NCI-H524 treated with DMSO at 0.1 percent for 48 hours (cell line): ENCODE data around the gene CHST3.

Source experiments
- DNase-seq: peaks from one replicate; lab custom pipeline; 2025; lab: John Stamatoyannopoulos, UW

Gene CHST3

DNA sequence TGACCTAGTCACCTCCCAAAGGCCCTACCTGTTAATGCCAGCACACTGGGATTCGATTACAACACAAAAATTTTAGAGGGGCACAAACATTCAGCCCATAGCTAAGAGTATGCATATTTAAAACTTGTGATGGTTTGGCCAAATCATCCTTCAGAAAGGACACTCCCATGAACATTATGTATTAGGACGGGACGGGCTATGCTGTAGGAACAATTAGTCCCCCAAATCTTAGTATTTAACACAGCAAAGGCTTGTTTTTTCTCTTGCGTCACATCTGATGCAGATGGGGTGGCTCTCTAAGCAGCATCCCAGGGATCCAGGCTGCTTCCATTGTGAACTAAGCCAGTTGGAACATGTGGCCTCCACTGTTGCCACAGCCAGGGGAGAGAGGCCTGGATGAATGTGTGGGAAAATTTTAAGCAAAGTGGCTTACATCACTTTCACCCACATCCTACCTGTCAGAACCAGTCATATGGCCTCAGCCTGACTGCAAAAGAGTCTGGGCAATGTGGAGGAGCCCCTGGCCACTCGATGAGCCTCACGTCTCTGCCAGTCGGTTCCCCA lies 26.6 kb downstream of the CHST3 start:
- DNase-seq: no peak

DNA sequence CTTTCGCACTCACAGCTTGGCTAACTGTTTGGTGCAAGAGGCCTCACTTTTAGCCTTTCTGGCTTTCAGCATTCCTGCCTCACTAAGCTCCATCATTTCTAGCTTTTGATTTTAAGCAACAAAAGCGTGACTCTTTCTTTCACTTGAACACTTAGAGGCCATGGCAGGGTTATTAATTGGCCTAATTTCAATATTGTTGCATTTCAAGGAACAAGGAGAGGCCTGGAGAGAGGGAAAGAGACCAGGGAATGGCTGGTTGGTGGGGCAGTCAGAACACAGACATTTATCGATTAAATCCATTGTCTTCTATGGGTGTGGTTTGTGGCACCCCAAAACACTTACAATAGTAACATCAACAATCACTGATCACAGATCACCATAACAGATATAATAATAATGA lies 31.3 kb downstream of the CHST3 start:
- no peak for DNase-seq

DNA sequence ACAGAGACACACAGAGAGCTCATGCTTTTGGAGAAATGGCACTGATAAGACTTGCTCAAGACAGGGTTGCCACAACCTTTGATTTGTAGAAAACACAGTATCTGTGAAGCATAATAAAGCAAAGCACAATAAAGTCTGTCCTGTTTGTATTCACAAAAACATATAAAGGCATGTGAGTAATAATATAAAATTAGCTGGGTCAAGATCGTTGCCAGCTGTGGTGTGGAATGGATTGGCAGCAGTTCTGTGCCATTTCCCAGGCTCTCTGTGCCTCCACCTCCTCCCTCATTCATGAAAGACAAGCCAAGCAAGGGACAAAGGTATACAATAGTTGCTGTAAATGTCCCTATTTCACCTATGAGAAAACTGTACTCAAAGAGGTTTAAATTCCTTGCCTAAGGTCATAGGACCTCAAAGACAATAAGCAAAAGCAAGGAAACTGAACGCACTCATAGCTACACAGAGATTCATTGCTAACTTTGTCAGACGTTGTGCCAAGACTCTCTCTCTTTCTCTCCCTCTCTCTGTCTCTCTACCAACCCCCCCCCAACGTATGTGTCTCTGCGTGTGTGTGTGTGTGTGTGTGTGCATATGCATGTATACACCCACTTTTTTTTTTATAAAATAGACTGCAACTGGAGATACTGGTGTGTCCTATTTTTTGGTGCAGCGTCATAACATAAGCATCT lies 31.8 kb downstream of the CHST3 start:
- DNase-seq: no peak

GRCh38 chr10:71996592-71997371 lies 32.6 kb downstream of the CHST3 start:
- DNase-seq: no peak

GRCh38 chr10:71998119-71998839 lies 34.1 kb downstream of the CHST3 start:
- no peak for DNase-seq

DNA sequence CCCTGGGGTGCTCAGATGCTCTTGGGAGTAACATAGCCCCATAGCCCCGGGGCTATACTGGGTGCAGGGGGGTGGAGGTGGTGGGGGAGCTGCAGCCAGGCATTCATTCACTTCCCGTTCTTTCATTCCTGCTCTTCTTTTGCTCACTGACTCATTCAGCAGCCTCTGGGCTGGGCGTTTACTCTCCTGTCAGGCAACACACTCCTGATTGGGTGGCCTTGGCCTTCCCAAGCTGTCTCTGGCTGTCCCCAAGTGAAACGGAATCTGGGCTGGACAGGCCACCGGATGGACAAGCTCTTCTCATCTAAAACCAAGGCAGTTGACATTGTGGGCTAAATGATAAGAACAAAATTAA lies 34.6 kb downstream of the CHST3 start:
- DNase-seq: no peak

- DNase-seq: no peak
These were observed 35.3 kb downstream of the CHST3 start for GRCh38 chr10:71999360-72000072.

GRCh38 chr10:72000073-72001032 lies 36.2 kb downstream of the CHST3 start:
- DNase-seq: no peak

DNA sequence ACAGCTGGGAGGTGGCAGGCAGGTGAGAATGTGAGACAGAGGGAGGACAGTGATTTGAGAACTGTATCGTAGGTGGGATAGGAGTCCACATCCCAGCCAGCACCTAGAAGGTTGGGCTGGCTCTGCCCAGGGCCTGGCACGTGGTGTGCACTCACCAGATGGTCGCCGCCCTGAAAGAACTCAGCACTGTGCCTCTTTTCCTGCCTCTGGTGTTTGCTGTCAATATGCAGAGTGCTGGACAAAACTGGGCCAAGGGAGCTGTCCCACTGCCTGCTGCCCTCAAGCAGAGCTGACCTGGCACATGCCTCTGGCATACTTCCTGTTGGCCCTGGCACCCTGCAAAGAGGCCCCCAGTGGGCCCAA lies 36.8 kb downstream of the CHST3 start:
- no peak for DNase-seq

- DNase-seq: no peak
These were observed 38.4 kb downstream of the CHST3 start for GRCh38 chr10:72002354-72003295.

DNA sequence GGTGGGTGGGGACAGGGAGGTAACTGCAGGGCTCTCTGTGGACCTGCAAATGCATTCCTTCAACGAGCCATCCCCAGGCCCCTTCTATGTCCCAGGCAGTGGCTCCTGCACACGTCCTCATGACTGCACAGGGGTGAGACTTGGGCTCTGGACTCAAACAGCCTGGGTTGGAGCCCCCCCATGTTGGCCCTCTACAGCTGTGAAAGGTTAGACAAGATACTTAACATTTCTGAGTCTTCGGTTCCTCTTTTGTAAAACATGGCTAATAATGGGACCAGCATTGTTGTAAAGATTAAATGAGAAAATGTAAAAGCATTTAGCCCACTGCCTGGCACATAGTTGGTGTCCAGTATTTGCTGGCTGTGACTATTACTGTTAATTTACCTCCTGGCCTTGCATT lies 41.8 kb downstream of the CHST3 start:
- DNase-seq: no peak

- no peak for DNase-seq
These were observed 43.2 kb downstream of the CHST3 start for GRCh38 chr10:72007246-72007892.

- no peak for DNase-seq
These were observed 44.1 kb downstream of the CHST3 start for GRCh38 chr10:72008096-72008981.

DNA sequence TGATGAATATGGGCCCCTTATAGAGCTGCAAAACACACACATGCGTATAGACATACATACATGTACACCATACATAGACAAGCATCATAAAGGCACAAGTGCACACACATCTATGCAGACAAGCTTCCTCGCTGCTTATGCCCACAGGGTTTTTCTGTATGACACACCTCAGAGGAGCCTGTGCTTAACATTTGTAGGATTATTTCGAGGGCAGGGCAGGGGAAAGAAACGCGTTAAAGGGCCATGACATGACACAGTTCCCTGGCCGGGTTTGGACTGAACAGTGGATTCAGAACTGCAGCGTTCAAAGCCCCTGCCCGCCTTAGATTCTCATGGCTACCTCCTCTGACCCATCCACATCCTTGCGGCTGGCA lies 44.8 kb downstream of the CHST3 start:
- DNase-seq: no peak

DNA sequence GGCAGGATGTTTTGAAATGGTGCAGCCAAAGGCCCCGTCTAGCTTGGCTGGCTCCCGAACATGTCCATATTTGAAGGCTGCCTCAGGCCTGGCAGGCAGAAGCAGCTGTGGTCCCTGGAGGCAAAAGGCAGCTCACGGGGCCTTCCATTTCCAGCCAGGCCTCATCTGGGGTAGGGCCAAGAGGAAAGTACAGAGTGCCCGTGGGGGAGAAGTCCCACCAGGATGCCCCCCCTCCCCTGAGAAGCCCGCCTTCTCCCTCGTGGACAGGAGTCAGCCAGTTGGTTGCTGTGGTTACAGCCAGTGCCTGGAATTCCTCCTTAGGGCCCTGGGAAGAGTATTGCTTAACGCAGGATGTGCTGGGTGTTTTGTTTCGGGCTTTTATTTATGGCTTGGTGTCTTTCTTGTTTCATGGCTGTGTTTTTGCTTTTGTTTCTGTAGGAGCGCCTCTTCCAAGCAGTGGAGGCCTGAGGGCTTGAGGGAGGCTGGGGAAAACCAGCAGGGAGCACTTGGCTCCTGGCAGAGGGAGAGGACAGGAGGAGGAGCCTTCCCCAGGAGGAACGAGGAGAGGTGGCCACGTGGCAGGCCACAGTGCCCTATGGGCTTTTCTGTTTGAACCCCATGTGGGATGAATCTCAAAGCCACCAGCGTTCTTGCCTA lies 45.4 kb downstream of the CHST3 start:
- no peak for DNase-seq

GRCh38 chr10:72010234-72010973 lies 46.2 kb downstream of the CHST3 start:
- no peak for DNase-seq

- DNase-seq: no peak
These were observed 46.8 kb downstream of the CHST3 start for GRCh38 chr10:72011016-72011415.
